ENCODE measurements around the gene NFS1.

GRCh38 chr20:35698298-35699126 lies 640 bp downstream of the NFS1 start:
- TF ChIP-seq CTCF (IDR thresholded peaks at IDR 0.05) (no peak), POLR2A (IDR thresholded peaks at IDR 0.05; ENCODE audit: low read length) (no peak), CEBPB (IDR thresholded peaks at IDR 0.05) (no peak), MYC (IDR thresholded peaks at IDR 0.05; ENCODE audit: borderline replicate concordance, low read length) (no peak), CHD4 (IDR thresholded peaks at IDR 0.05; ENCODE audit: borderline replicate concordance) (no peak), RFX5 (IDR thresholded peaks at IDR 0.05) (no peak), RARB (CRISPR knock-in tag; IDR thresholded peaks at IDR 0.05) (no peak)
